ENCODE results near the gene MMRN1.

Gene MMRN1

GRCh38 chr4:89855236-89855635, 39.4 kb upstream of the MMRN1 start:
- no peak for ATAC-seq
- TF ChIP-seq ZNF70 (CRISPR knock-in tag; IDR thresholded peaks at IDR 0.05): no peak
- no peak for TF ChIP-seq ZC3H10 (CRISPR knock-in tag; IDR thresholded peaks at IDR 0.05)
- TF ChIP-seq, protein P1, sequence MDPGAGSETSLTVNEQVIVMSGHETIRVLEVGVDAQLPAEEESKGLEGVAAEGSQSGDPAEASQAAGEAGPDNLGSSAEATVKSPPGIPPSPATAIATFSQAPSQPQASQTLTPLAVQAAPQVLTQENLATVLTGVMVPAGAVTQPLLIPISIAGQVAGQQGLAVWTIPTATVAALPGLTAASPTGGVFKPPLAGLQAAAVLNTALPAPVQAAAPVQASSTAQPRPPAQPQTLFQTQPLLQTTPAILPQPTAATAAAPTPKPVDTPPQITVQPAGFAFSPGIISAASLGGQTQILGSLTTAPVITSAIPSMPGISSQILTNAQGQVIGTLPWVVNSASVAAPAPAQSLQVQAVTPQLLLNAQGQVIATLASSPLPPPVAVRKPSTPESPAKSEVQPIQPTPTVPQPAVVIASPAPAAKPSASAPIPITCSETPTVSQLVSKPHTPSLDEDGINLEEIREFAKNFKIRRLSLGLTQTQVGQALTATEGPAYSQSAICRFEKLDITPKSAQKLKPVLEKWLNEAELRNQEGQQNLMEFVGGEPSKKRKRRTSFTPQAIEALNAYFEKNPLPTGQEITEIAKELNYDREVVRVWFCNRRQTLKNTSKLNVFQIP (CRISPR knock-in tag; IDR thresholded peaks at IDR 0.05; ENCODE audit: borderline replicate concordance, low read depth): no peak
- TF ChIP-seq ZFP30 (CRISPR knock-in tag; IDR thresholded peaks at IDR 0.05): no peak
- no peak for TF ChIP-seq OSR1 (CRISPR knock-in tag; IDR thresholded peaks at IDR 0.05)
- no peak for TF ChIP-seq PPARA (CRISPR knock-in tag; IDR thresholded peaks at IDR 0.05; ENCODE audit: borderline replicate concordance)
- TF ChIP-seq CSDC2 (CRISPR knock-in tag; IDR thresholded peaks at IDR 0.05): no peak
- no peak for TF ChIP-seq TCF4 (CRISPR knock-in tag; IDR thresholded peaks at IDR 0.05; ENCODE audit: borderline replicate concordance)
- TF ChIP-seq, protein P2, sequence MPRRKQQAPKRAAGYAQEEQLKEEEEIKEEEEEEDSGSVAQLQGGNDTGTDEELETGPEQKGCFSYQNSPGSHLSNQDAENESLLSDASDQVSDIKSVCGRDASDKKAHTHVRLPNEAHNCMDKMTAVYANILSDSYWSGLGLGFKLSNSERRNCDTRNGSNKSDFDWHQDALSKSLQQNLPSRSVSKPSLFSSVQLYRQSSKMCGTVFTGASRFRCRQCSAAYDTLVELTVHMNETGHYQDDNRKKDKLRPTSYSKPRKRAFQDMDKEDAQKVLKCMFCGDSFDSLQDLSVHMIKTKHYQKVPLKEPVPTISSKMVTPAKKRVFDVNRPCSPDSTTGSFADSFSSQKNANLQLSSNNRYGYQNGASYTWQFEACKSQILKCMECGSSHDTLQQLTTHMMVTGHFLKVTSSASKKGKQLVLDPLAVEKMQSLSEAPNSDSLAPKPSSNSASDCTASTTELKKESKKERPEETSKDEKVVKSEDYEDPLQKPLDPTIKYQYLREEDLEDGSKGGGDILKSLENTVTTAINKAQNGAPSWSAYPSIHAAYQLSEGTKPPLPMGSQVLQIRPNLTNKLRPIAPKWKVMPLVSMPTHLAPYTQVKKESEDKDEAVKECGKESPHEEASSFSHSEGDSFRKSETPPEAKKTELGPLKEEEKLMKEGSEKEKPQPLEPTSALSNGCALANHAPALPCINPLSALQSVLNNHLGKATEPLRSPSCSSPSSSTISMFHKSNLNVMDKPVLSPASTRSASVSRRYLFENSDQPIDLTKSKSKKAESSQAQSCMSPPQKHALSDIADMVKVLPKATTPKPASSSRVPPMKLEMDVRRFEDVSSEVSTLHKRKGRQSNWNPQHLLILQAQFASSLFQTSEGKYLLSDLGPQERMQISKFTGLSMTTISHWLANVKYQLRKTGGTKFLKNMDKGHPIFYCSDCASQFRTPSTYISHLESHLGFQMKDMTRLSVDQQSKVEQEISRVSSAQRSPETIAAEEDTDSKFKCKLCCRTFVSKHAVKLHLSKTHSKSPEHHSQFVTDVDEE (CRISPR knock-in tag; IDR thresholded peaks at IDR 0.05): no peak

DNA sequence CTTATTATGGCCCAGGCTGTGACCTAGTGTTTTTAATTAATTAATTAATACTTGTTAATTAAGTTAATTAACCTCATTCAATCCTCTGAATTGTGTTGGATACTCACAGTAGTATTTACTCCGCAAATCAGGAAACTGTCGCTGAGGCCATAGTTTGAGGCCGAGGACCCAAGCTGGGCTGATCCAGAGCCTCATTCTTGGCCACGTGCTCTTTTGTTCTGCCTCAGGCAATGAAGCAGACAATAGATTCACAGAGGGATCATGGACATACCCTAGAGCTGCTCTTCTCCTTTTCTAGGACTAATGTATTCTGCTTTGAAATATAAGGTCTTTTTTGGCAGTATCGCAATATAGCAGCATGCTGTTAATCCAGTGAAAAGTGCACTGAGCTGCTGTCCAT, 33.7 kb upstream of the MMRN1 start:
- TF ChIP-seq PPARA (CRISPR knock-in tag; IDR thresholded peaks at IDR 0.05; ENCODE audit: borderline replicate concordance): no peak
- no peak for TF ChIP-seq TCF4 (CRISPR knock-in tag; IDR thresholded peaks at IDR 0.05; ENCODE audit: borderline replicate concordance)
- TF ChIP-seq ZC3H10 (CRISPR knock-in tag; IDR thresholded peaks at IDR 0.05): no peak
- TF ChIP-seq ZFP30 (CRISPR knock-in tag; IDR thresholded peaks at IDR 0.05): no peak
- TF ChIP-seq, protein P3, sequence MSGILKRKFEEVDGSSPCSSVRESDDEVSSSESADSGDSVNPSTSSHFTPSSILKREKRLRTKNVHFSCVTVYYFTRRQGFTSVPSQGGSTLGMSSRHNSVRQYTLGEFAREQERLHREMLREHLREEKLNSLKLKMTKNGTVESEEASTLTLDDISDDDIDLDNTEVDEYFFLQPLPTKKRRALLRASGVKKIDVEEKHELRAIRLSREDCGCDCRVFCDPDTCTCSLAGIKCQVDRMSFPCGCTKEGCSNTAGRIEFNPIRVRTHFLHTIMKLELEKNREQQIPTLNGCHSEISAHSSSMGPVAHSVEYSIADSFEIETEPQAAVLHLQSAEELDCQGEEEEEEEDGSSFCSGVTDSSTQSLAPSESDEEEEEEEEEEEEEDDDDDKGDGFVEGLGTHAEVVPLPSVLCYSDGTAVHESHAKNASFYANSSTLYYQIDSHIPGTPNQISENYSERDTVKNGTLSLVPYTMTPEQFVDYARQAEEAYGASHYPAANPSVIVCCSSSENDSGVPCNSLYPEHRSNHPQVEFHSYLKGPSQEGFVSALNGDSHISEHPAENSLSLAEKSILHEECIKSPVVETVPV (CRISPR knock-in tag; IDR thresholded peaks at IDR 0.05): no peak
- TF ChIP-seq GLIS3 (CRISPR knock-in tag; IDR thresholded peaks at IDR 0.05): no peak
- no peak for TF ChIP-seq OSR1 (CRISPR knock-in tag; IDR thresholded peaks at IDR 0.05)
- TF ChIP-seq, protein P4, sequence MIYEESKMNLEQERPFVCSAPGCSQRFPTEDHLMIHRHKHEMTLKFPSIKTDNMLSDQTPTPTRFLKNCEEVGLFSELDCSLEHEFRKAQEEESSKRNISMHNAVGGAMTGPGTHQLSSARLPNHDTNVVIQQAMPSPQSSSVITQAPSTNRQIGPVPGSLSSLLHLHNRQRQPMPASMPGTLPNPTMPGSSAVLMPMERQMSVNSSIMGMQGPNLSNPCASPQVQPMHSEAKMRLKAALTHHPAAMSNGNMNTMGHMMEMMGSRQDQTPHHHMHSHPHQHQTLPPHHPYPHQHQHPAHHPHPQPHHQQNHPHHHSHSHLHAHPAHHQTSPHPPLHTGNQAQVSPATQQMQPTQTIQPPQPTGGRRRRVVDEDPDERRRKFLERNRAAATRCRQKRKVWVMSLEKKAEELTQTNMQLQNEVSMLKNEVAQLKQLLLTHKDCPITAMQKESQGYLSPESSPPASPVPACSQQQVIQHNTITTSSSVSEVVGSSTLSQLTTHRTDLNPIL (CRISPR knock-in tag; IDR thresholded peaks at IDR 0.05; ENCODE audit: low read depth): no peak
- TF ChIP-seq RARB (CRISPR knock-in tag; IDR thresholded peaks at IDR 0.05): no peak
- no peak for TF ChIP-seq TOX (CRISPR knock-in tag; IDR thresholded peaks at IDR 0.05; ENCODE audit: borderline replicate concordance)
- no peak for TF ChIP-seq ARNTL (CRISPR knock-in tag; IDR thresholded peaks at IDR 0.05; ENCODE audit: borderline replicate concordance, low read depth)
- no peak for TF ChIP-seq ZNF565 (CRISPR knock-in tag; conservative IDR thresholded peaks at IDR 0.05; ENCODE audit: low read depth)

GRCh38 chr4:89863533-89863932, 31.1 kb upstream of the MMRN1 start:
- TF ChIP-seq, protein P1 (CRISPR knock-in tag; IDR thresholded peaks at IDR 0.05; ENCODE audit: borderline replicate concordance, low read depth): no peak
- TF ChIP-seq, protein P2 (CRISPR knock-in tag; IDR thresholded peaks at IDR 0.05): no peak
- TF ChIP-seq RARB (CRISPR knock-in tag; IDR thresholded peaks at IDR 0.05) (no peak), ZNF70 (CRISPR knock-in tag; IDR thresholded peaks at IDR 0.05) (no peak), PPARA (CRISPR knock-in tag; IDR thresholded peaks at IDR 0.05; ENCODE audit: borderline replicate concordance) (no peak), GLIS3 (CRISPR knock-in tag; IDR thresholded peaks at IDR 0.05) (no peak), CSDC2 (CRISPR knock-in tag; IDR thresholded peaks at IDR 0.05) (no peak), TCF4 (CRISPR knock-in tag; IDR thresholded peaks at IDR 0.05; ENCODE audit: borderline replicate concordance) (no peak), OSR1 (CRISPR knock-in tag; IDR thresholded peaks at IDR 0.05) (no peak)
- TF ChIP-seq, protein P5, sequence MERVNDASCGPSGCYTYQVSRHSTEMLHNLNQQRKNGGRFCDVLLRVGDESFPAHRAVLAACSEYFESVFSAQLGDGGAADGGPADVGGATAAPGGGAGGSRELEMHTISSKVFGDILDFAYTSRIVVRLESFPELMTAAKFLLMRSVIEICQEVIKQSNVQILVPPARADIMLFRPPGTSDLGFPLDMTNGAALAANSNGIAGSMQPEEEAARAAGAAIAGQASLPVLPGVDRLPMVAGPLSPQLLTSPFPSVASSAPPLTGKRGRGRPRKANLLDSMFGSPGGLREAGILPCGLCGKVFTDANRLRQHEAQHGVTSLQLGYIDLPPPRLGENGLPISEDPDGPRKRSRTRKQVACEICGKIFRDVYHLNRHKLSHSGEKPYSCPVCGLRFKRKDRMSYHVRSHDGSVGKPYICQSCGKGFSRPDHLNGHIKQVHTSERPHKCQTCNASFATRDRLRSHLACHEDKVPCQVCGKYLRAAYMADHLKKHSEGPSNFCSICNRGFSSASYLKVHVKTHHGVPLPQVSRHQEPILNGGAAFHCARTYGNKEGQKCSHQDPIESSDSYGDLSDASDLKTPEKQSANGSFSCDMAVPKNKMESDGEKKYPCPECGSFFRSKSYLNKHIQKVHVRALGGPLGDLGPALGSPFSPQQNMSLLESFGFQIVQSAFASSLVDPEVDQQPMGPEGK (CRISPR knock-in tag; IDR thresholded peaks at IDR 0.05; ENCODE audit: borderline replicate concordance): no peak
- ATAC-seq: no peak

More for the DNA sequence above, 33.7 kb upstream of the MMRN1 start:
- ATAC-seq: no peak
